ENCODE results near the gene MMP15.
"Not testable (repeated sequence)": the region's sequence is repeated elsewhere in the genome, so short reads cannot be mapped to it uniquely, and the experiment has no call there.

Gene MMP15

GRCh38 chr16:58051821-58052603 lies 26.5 kb downstream of the MMP15 start:
- no peaks in the 10 kb centered on the region for H3K9me3 Mint-ChIP-seq
- DNase-seq (ENCODE audit: low spot score), result no peak
- no peaks in the 10 kb centered on the region for H3K36me3 Mint-ChIP-seq (ENCODE audit: low read depth)

GRCh38 chr16:58053682-58054005 lies 28.1 kb downstream of the MMP15 start:
- H3K9me3 Mint-ChIP-seq, result no peaks in the 10 kb centered on the region
- no peaks in the 10 kb centered on the region for H3K36me3 Mint-ChIP-seq (ENCODE audit: low read depth)
- DNase-seq (ENCODE audit: low spot score), result no peak
- H3K4me1 Mint-ChIP-seq (ENCODE audit: low read depth), result peaks cover 5% of the 10 kb centered on the region
- H3K4me3 Mint-ChIP-seq, result no peak overlapping the region
- H3K27ac Mint-ChIP-seq, result no peak overlapping the region
- H3K27me3 Mint-ChIP-seq (ENCODE audit: low read depth), result peaks cover 2% of the 10 kb centered on the region

More at GRCh38 chr16:58051821-58052603, 26.5 kb downstream of the MMP15 start:
- no peaks in the 10 kb centered on the region for H3K27me3 Mint-ChIP-seq (ENCODE audit: low read depth)
- no peak overlapping the region for H3K27ac Mint-ChIP-seq
- no peak overlapping the region for H3K4me3 Mint-ChIP-seq
- H3K4me1 Mint-ChIP-seq (ENCODE audit: low read depth), result peaks cover 5% of the 10 kb centered on the region

- peak overlapping the region; percentile 43 for H3K4me3 Mint-ChIP-seq
- H3K27ac Mint-ChIP-seq, result peak overlapping the region; percentile 41
- peaks cover 5% of the 10 kb centered on the region for H3K4me1 Mint-ChIP-seq (ENCODE audit: low read depth)
- H3K9me3 Mint-ChIP-seq, result no peaks in the 10 kb centered on the region
- peaks cover 2% of the 10 kb centered on the region for H3K27me3 Mint-ChIP-seq (ENCODE audit: low read depth)
- DNase-seq (ENCODE audit: low spot score), result peak; percentile 19
- H3K36me3 Mint-ChIP-seq (ENCODE audit: low read depth), result no peaks in the 10 kb centered on the region
These were observed 28.7 kb downstream of the MMP15 start for GRCh38 chr16:58054289-58054688.

DNA sequence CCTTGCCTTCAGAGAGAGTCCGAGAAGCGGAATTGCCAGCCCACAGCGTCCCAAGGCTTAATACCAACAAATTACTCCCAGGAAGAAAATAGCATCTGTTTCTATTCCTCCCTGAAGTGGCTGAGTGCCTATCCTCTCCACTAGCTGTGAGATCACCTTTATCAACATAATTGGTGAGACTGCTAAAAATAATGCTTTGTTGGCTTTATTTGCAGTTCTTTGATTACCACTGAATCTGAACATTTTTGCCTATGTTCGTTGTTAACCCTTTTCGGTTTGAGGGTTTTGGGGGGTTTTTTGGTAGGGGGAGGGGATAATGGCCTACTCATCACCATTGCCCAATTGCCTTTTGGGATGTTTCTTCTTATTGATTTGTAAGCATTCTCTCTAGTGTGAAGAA lies 31.0 kb downstream of the MMP15 start:
- H3K9me3 Mint-ChIP-seq, result no peaks in the 10 kb centered on the region
- no peak for DNase-seq (ENCODE audit: low spot score)

GRCh38 chr16:58057121-58057520 lies 31.6 kb downstream of the MMP15 start:
- H3K36me3 Mint-ChIP-seq (ENCODE audit: low read depth), result no peaks in the 10 kb centered on the region
- peaks cover 5% of the 10 kb centered on the region for H3K4me1 Mint-ChIP-seq (ENCODE audit: low read depth)
- no peak for DNase-seq (ENCODE audit: low spot score)
- peaks cover 4% of the 10 kb centered on the region for H3K27me3 Mint-ChIP-seq (ENCODE audit: low read depth)
- H3K9me3 Mint-ChIP-seq, result no peaks in the 10 kb centered on the region
- no peak overlapping the region for H3K4me3 Mint-ChIP-seq
- no peak overlapping the region for H3K27ac Mint-ChIP-seq

More for the DNA sequence above, 31.0 kb downstream of the MMP15 start:
- H3K27me3 Mint-ChIP-seq (ENCODE audit: low read depth), result peaks cover 4% of the 10 kb centered on the region
- no peak overlapping the region for H3K27ac Mint-ChIP-seq
- no peak overlapping the region for H3K4me3 Mint-ChIP-seq
- H3K4me1 Mint-ChIP-seq (ENCODE audit: low read depth), result peaks cover 5% of the 10 kb centered on the region
- no peaks in the 10 kb centered on the region for H3K36me3 Mint-ChIP-seq (ENCODE audit: low read depth)

DNA sequence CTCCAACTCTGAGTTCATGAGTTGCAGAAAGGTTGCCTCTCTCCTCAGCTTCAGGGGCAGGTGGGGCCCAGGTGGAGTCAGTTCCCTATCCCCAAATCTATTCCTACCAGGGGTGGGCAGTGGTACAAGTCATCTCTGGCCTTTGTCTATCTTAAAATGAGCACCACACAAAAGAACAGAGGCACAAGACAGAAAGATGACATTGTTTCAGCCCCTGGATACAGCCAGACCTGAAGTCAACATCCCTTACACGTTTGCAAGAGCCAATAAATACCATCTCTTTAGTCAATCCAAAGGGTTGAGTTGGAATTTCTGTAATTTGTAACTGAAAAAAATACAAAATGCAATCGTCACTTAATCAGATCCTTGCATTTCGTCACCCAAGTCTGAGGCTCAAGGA lies 32.2 kb downstream of the MMP15 start:
- Mint-ChIP-seq H3K27me3 (ENCODE audit: low read depth) (peaks cover 4% of the 10 kb centered on the region), H3K4me1 (ENCODE audit: low read depth) (peaks cover 5% of the 10 kb centered on the region), H3K4me3 (no peak overlapping the region), H3K9me3 (no peaks in the 10 kb centered on the region), H3K27ac (no peak overlapping the region), H3K36me3 (ENCODE audit: low read depth) (no peaks in the 10 kb centered on the region)
- DNase-seq (ENCODE audit: low spot score), result no peak

- no peaks in the 10 kb centered on the region for H3K4me1 Mint-ChIP-seq (ENCODE audit: low read depth)
- H3K9me3 Mint-ChIP-seq, result no peaks in the 10 kb centered on the region
- no peak overlapping the region for H3K4me3 Mint-ChIP-seq
- no peak for DNase-seq (ENCODE audit: low spot score)
- H3K27ac Mint-ChIP-seq, result no peak overlapping the region
- no peaks in the 10 kb centered on the region for H3K36me3 Mint-ChIP-seq (ENCODE audit: low read depth)
- H3K27me3 Mint-ChIP-seq (ENCODE audit: low read depth), result peaks cover 2% of the 10 kb centered on the region
These were observed 37.3 kb downstream of the MMP15 start for GRCh38 chr16:58062821-58063220.

DNA sequence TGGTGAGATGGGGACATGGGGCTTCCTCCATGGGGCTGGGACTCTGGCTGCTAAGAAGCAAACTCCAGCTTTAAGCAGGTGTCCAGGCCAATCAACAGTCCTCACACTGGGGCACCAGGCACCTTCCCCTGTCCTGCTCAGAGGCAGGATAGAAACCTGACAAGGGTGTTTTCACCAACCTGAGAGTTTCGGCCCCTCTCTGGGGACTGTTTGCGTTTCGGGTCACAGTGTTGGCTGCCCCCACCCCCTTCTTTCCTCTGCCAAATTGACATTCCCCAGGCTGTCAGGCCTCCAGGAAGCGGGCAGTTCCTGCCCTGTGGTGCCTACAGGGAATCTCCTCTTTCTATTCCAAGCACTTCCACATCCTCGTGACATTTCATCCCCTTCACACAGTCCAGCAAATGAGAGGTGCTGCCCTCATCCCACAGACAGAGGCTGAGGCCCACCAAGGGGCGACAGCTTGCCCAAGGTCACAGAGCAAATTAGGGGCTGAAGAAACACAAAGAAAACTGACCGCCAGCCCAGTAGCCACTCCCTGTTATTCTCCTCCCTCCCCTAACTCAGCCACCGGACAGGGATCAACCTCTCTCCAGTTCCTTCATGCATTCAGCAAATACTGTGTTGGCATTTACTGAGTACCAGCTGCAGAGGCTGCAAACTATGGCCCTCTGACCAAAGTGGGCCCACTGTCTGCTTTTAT lies 38.0 kb downstream of the MMP15 start:
- DNase-seq (ENCODE audit: low spot score), result no peak
- Mint-ChIP-seq H3K4me1 (ENCODE audit: low read depth) (no peaks in the 10 kb centered on the region), H3K4me3 (no peak overlapping the region), H3K27me3 (ENCODE audit: low read depth) (peaks cover 2% of the 10 kb centered on the region), H3K36me3 (ENCODE audit: low read depth) (no peaks in the 10 kb centered on the region), H3K27ac (no peak overlapping the region), H3K9me3 (no peaks in the 10 kb centered on the region)

- Mint-ChIP-seq H3K4me3 (no peak overlapping the region), H3K27me3 (ENCODE audit: low read depth) (no peaks in the 10 kb centered on the region), H3K36me3 (ENCODE audit: low read depth) (no peaks in the 10 kb centered on the region), H3K4me1 (ENCODE audit: low read depth) (no peaks in the 10 kb centered on the region), H3K9me3 (no peaks in the 10 kb centered on the region), H3K27ac (no peak overlapping the region)
- DNase-seq (ENCODE audit: low spot score), result no peak
These were observed 45.0 kb downstream of the MMP15 start for GRCh38 chr16:58070585-58070984.

DNA sequence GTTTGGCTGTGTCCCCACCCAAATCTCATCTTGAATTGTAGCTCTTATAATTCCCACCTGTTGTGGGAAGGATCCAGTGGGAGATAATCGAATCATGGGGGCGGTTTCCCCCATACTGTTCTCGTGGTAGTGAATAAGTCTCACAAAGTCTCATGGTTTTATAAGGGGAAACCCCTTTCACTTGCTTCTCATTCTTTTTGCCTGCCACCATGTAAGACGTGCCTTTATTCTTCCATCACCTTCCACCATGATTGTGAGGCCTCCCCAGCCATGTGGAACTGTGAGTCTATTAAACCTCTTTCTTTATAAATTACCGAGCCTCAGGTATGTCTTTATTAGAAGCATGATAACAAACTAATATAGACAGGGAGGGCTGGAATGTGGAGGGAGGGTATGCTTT lies 46.6 kb downstream of the MMP15 start:
- not testable (repeated sequence) for H3K4me3 Mint-ChIP-seq

GRCh38 chr16:58073086-58073485 lies 47.5 kb downstream of the MMP15 start:
- not testable (repeated sequence) for H3K4me3 Mint-ChIP-seq; H3K9me3 Mint-ChIP-seq; DNase-seq (ENCODE audit: low spot score); H3K27ac Mint-ChIP-seq; H3K4me1 Mint-ChIP-seq (ENCODE audit: low read depth); H3K27me3 Mint-ChIP-seq (ENCODE audit: low read depth); H3K36me3 Mint-ChIP-seq (ENCODE audit: low read depth)

More for the DNA sequence above, 46.6 kb downstream of the MMP15 start:
- H3K9me3 Mint-ChIP-seq; DNase-seq (ENCODE audit: low spot score); H3K27me3 Mint-ChIP-seq (ENCODE audit: low read depth); H3K36me3 Mint-ChIP-seq (ENCODE audit: low read depth); H3K27ac Mint-ChIP-seq; H3K4me1 Mint-ChIP-seq (ENCODE audit: low read depth): not testable (repeated sequence)

GRCh38 chr16:58074657-58075056 lies 49.1 kb downstream of the MMP15 start:
- no peak for DNase-seq (ENCODE audit: low spot score)
- no peaks in the 10 kb centered on the region for H3K9me3 Mint-ChIP-seq
- H3K36me3 Mint-ChIP-seq (ENCODE audit: low read depth), result no peaks in the 10 kb centered on the region
- H3K4me3 Mint-ChIP-seq, result no peak overlapping the region
- H3K27ac Mint-ChIP-seq, result no peak overlapping the region
- no peaks in the 10 kb centered on the region for H3K4me1 Mint-ChIP-seq (ENCODE audit: low read depth)
- no peaks in the 10 kb centered on the region for H3K27me3 Mint-ChIP-seq (ENCODE audit: low read depth)

DNA sequence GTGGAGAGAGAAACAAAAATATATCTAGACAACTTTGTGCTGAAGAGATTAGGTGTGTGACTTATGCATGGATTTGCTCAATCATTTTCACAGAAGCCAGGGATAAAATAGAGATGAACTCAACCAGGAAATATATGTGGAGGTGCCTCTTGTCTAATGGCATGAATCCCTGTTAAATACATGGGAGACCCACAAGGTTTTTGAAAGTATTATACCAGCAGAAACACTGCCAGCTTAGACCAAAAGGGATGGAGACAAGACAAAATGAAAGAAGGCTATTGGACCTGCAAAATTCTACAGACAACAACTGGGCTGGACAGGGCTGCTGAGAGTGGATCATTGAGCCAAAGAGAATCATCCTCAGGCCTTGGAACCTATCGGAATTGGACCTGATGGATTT lies 51.0 kb downstream of the MMP15 start:
- H3K4me1 Mint-ChIP-seq (ENCODE audit: low read depth), result no peaks in the 10 kb centered on the region
- no peak overlapping the region for H3K27ac Mint-ChIP-seq
- no peak overlapping the region for H3K4me3 Mint-ChIP-seq
- H3K9me3 Mint-ChIP-seq, result no peaks in the 10 kb centered on the region
- no peaks in the 10 kb centered on the region for H3K27me3 Mint-ChIP-seq (ENCODE audit: low read depth)
- DNase-seq (ENCODE audit: low spot score), result no peak
- H3K36me3 Mint-ChIP-seq (ENCODE audit: low read depth), result no peaks in the 10 kb centered on the region

- H3K9me3 Mint-ChIP-seq, result no peaks in the 10 kb centered on the region
- DNase-seq (ENCODE audit: low spot score), result no peak
- no peak overlapping the region for H3K27ac Mint-ChIP-seq
- no peaks in the 10 kb centered on the region for H3K36me3 Mint-ChIP-seq (ENCODE audit: low read depth)
- no peak overlapping the region for H3K4me3 Mint-ChIP-seq
- H3K4me1 Mint-ChIP-seq (ENCODE audit: low read depth), result no peaks in the 10 kb centered on the region
- H3K27me3 Mint-ChIP-seq (ENCODE audit: low read depth), result no peaks in the 10 kb centered on the region
These were observed 52.2 kb downstream of the MMP15 start for GRCh38 chr16:58077796-58078195.
